DOHH2 (cell line): ENCODE data around the gene PAPOLG.

ENCODE experiments used
- H3F3A ChIP-seq: fragments of 200-600 bp; sonication (generic), shearing (Covaris generic); 2 replicates; pipeline ENCODE4 v1.6.0; 2016; ENCODE audit warnings: antibody characterized with exemption, mild to moderate bottlenecking; ENCODE audit not compliant: control insufficient read depth, insufficient read depth
- H3K27ac ChIP-seq: fragments of 200-600 bp; sonication (generic); 2 replicates; pipeline ENCODE4 v1.5.1; 2014; ENCODE audit warnings: low read depth, mild to moderate bottlenecking, low read length, moderate library complexity
- H3K27me3 ChIP-seq: fragments of 200-600 bp; sonication (generic); 2 replicates; pipeline ENCODE4 v1.6.1; 2014; ENCODE audit warnings: mild to moderate bottlenecking, low read length, mixed read lengths; ENCODE audit not compliant: control insufficient read depth
- H3K36me3 ChIP-seq: fragments of 200-600 bp; sonication (generic); 2 replicates; pipeline ENCODE4 v1.6.1; 2014; ENCODE audit warnings: mild to moderate bottlenecking, low read length, moderate library complexity, mixed read lengths; ENCODE audit not compliant: control insufficient read depth
- H3K4me1 ChIP-seq: fragments of 200-600 bp; sonication (generic); 2 replicates; pipeline ENCODE4 v1.6.1; 2014; ENCODE audit warnings: mild to moderate bottlenecking, low read length, mixed read lengths; ENCODE audit not compliant: control insufficient read depth
- H3K4me2 ChIP-seq: fragments of 200-600 bp; sonication (generic); 2 replicates; pipeline ENCODE4 v1.6.0; 2014; ENCODE audit warnings: mild to moderate bottlenecking, low read length, moderate library complexity
- H3K4me3 ChIP-seq: fragments of 200-600 bp; sonication (generic); 2 replicates; pipeline ENCODE4 v1.5.1; 2014; ENCODE audit warnings: mild to moderate bottlenecking, low read length, mixed read lengths
- H3K79me2 ChIP-seq: fragments of 200-600 bp; sonication (generic); 2 replicates; pipeline ENCODE4 v1.6.1; 2014; ENCODE audit warnings: mild to moderate bottlenecking, low read length, mixed read lengths; ENCODE audit not compliant: control insufficient read depth
- H3K9me2 ChIP-seq: fragments of 200-600 bp; sonication (generic); replicated peaks from 2 replicates; pipeline ENCODE4 v1.6.1; 2014; ENCODE audit warnings: mild to moderate bottlenecking, low read length, mixed read lengths; ENCODE audit not compliant: control insufficient read depth
- H3K9me3 ChIP-seq: fragments of 200-600 bp; sonication (generic); 2 replicates; pipeline ENCODE4 v1.6.1; 2014; ENCODE audit warnings: antibody characterized with exemption, low read length, mixed read lengths; ENCODE audit not compliant: control insufficient read depth, insufficient read depth
- H4K20me1 ChIP-seq: fragments of 200-600 bp; sonication (generic); 2 replicates; pipeline ENCODE4 v1.6.0; 2014; ENCODE audit warnings: low read depth, mild to moderate bottlenecking, antibody characterized with exemption, low read length, moderate library complexity; ENCODE audit not compliant: control insufficient read depth, insufficient read depth
- EZH2phosphoT487 ChIP-seq: fragments of 200-600 bp; sonication (generic); IDR thresholded peaks from 2 replicates; pipeline ENCODE4 v1.6.1; 2017; ENCODE audit warnings: borderline replicate concordance, mild to moderate bottlenecking, antibody characterized with exemption, low read length, moderate library complexity, mixed read lengths
- TF ChIP-seq, protein P1 (sequence below): fragments of 200-600 bp; sonication (generic); IDR thresholded peaks from one replicate; pipeline ENCODE4 v1.5.1; 2014; ENCODE audit warnings: antibody characterized with exemption, mild to moderate bottlenecking, low read depth, low read length; ENCODE audit not compliant: poor library complexity, severe bottlenecking

The PAPOLG gene

GRCh38 chr2:60838481-60838880 is 82.4 kb downstream of the PAPOLG start:
- Histone ChIP-seq H3F3A (peaks cover 43% of the 10 kb centered on the region), H3K4me2 (peak overlapping the region; percentile 74), H3K27me3 (no peaks in the 10 kb centered on the region), H3K9me2 (no peaks in the 10 kb centered on the region), H4K20me1 (no peaks in the 10 kb centered on the region), H3K9me3 (no peaks in the 10 kb centered on the region), H3K27ac (peak overlapping the region; percentile 95), H3K36me3 (peaks cover 3% of the 10 kb centered on the region; the same call in 1 of the 2 replicates), H3K79me2 (peaks cover 8% of the 10 kb centered on the region), H3K4me1 (peaks cover 99% of the 10 kb centered on the region), H3K4me3 (peak overlapping the region; percentile 59)
- TF ChIP-seq, protein P1, sequence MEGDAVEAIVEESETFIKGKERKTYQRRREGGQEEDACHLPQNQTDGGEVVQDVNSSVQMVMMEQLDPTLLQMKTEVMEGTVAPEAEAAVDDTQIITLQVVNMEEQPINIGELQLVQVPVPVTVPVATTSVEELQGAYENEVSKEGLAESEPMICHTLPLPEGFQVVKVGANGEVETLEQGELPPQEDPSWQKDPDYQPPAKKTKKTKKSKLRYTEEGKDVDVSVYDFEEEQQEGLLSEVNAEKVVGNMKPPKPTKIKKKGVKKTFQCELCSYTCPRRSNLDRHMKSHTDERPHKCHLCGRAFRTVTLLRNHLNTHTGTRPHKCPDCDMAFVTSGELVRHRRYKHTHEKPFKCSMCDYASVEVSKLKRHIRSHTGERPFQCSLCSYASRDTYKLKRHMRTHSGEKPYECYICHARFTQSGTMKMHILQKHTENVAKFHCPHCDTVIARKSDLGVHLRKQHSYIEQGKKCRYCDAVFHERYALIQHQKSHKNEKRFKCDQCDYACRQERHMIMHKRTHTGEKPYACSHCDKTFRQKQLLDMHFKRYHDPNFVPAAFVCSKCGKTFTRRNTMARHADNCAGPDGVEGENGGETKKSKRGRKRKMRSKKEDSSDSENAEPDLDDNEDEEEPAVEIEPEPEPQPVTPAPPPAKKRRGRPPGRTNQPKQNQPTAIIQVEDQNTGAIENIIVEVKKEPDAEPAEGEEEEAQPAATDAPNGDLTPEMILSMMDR: no peak
- no peak for TF ChIP-seq EZH2phosphoT487

- TF ChIP-seq EZH2phosphoT487: no peak
- TF ChIP-seq, protein P1: peak; percentile 23
- Histone ChIP-seq H3K4me3 (peak overlapping the region; percentile 59), H3K27me3 (no peaks in the 10 kb centered on the region), H3K9me3 (no peaks in the 10 kb centered on the region), H3K9me2 (no peaks in the 10 kb centered on the region), H3K36me3 (peaks cover 3% of the 10 kb centered on the region; the same call in 1 of the 2 replicates), H3F3A (peaks cover 47% of the 10 kb centered on the region), H3K4me1 (peaks cover 99% of the 10 kb centered on the region), H3K79me2 (peaks cover 13% of the 10 kb centered on the region), H4K20me1 (no peaks in the 10 kb centered on the region), H3K4me2 (peak overlapping the region; percentile 74), H3K27ac (peak overlapping the region; percentile 95)
Measured at GRCh38 chr2:60839126-60839813, 83.2 kb downstream of the PAPOLG start.

DNA sequence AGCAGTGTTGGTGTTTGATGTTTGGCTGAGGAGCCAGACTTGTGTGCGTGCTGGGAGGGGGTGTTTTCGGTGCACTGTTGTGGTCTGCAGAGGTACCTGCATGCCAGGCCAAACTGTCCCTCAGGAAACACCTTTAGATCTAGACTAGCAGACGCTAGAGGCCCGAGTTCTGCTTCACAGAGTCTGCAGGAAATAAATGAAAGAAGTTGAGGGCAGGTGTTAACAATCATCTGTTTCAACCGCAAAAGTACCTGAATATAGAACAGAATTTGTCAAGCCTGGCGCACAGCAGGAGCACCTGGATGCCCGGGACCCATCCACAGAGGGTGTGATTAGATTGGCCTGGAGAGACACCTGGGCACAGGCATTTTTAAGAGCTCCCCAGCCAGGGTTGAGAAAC is 84.8 kb downstream of the PAPOLG start:
- no peak for TF ChIP-seq EZH2phosphoT487
- H4K20me1 ChIP-seq: no peaks in the 10 kb centered on the region
- peaks cover 3% of the 10 kb centered on the region; the same call in 1 of the 2 replicates for H3K36me3 ChIP-seq
- H3K79me2 ChIP-seq: peaks cover 13% of the 10 kb centered on the region
- H3K9me2 ChIP-seq: no peaks in the 10 kb centered on the region
- peak overlapping the region; percentile 74 for H3K4me2 ChIP-seq
- H3K4me1 ChIP-seq: peaks cover 99% of the 10 kb centered on the region
- H3F3A ChIP-seq: peaks cover 47% of the 10 kb centered on the region
- peak overlapping the region; percentile 95 for H3K27ac ChIP-seq
- no peaks in the 10 kb centered on the region for H3K9me3 ChIP-seq
- H3K4me3 ChIP-seq: peak overlapping the region; percentile 61
- no peaks in the 10 kb centered on the region for H3K27me3 ChIP-seq

GRCh38 chr2:60843006-60843405 is 86.9 kb downstream of the PAPOLG start:
- TF ChIP-seq EZH2phosphoT487: no peak
- TF ChIP-seq, protein P1: peak; percentile 18
- H3K36me3 ChIP-seq: peaks cover 3% of the 10 kb centered on the region; the same call in 1 of the 2 replicates
- H3K4me2 ChIP-seq: peak overlapping the region; percentile 74
- peak overlapping the region; percentile 71 for H3K4me3 ChIP-seq
- H3F3A ChIP-seq: peaks cover 45% of the 10 kb centered on the region
- no peaks in the 10 kb centered on the region for H3K9me2 ChIP-seq
- H3K27me3 ChIP-seq: no peaks in the 10 kb centered on the region
- peaks cover 86% of the 10 kb centered on the region for H3K4me1 ChIP-seq
- H3K27ac ChIP-seq: peak overlapping the region; percentile 95
- peaks cover 13% of the 10 kb centered on the region for H3K79me2 ChIP-seq
- H3K9me3 ChIP-seq: no peaks in the 10 kb centered on the region
- H4K20me1 ChIP-seq: no peaks in the 10 kb centered on the region
